Measurements from ENCODE around the gene HOXD8.

Gene HOXD8

GRCh38 chr2:176101842-176102241, 27.7 kb upstream of the HOXD8 start:
- TF ChIP-seq CTCF (IDR thresholded peaks at IDR 0.05; ENCODE audit: extremely low read depth, insufficient read depth, missing control alignments), result no peak
- in situ Hi-C loops (cut with MboI; ENCODE audit: low pct_unique_long_range_greater_than_20kb, low sequenced_read_pairs, unreplicated experiment), result loop anchor here (25.0 kb wide), 1 partner anchor 740 kb away; no protein-coding TSS in a partner anchor
- no peak for DNase-seq (ENCODE audit: low spot score)

- in situ Hi-C loops (cut with MboI; ENCODE audit: low pct_unique_long_range_greater_than_20kb, low sequenced_read_pairs, unreplicated experiment), result loop anchor here (25.0 kb wide), 1 partner anchor 740 kb away; no protein-coding TSS in a partner anchor
- no peak for DNase-seq (ENCODE audit: low spot score)
- TF ChIP-seq CTCF (IDR thresholded peaks at IDR 0.05; ENCODE audit: extremely low read depth, insufficient read depth, missing control alignments), result no peak
These were observed 27.1 kb upstream of the HOXD8 start for GRCh38 chr2:176102309-176102866.

- no peak for DNase-seq (ENCODE audit: low spot score)
- TF ChIP-seq CTCF (IDR thresholded peaks at IDR 0.05; ENCODE audit: extremely low read depth, insufficient read depth, missing control alignments), result no peak
- in situ Hi-C loops (cut with MboI; ENCODE audit: low pct_unique_long_range_greater_than_20kb, low sequenced_read_pairs, unreplicated experiment), result loop anchor here (25.0 kb wide), 1 partner anchor 741 kb away; no protein-coding TSS in a partner anchor
These were observed 26.3 kb upstream of the HOXD8 start for GRCh38 chr2:176103194-176103593.

- no peak for DNase-seq (ENCODE audit: low spot score)
- no peak for TF ChIP-seq CTCF (IDR thresholded peaks at IDR 0.05; ENCODE audit: extremely low read depth, insufficient read depth, missing control alignments)
- in situ Hi-C loops (cut with MboI; ENCODE audit: low pct_unique_long_range_greater_than_20kb, low sequenced_read_pairs, unreplicated experiment), result loop anchor here (25.0 kb wide), 1 partner anchor 742 kb away; no protein-coding TSS in a partner anchor
These were observed 25.7 kb upstream of the HOXD8 start for GRCh38 chr2:176103742-176104315.

GRCh38 chr2:176104316-176105077, 25.0 kb upstream of the HOXD8 start:
- no peak for TF ChIP-seq CTCF (IDR thresholded peaks at IDR 0.05; ENCODE audit: extremely low read depth, insufficient read depth, missing control alignments)
- no peak for DNase-seq (ENCODE audit: low spot score)
- in situ Hi-C loops (cut with MboI; ENCODE audit: low pct_unique_long_range_greater_than_20kb, low sequenced_read_pairs, unreplicated experiment), result loop anchor here (25.0 kb wide), 1 partner anchor 742 kb away; no protein-coding TSS in a partner anchor

- no peak for DNase-seq (ENCODE audit: low spot score)
- no peak for TF ChIP-seq CTCF (IDR thresholded peaks at IDR 0.05; ENCODE audit: extremely low read depth, insufficient read depth, missing control alignments)
- in situ Hi-C loops (cut with MboI; ENCODE audit: low pct_unique_long_range_greater_than_20kb, low sequenced_read_pairs, unreplicated experiment), result loop anchor here (25.0 kb wide), 1 partner anchor 743 kb away; no protein-coding TSS in a partner anchor
These were observed 24.3 kb upstream of the HOXD8 start for GRCh38 chr2:176105078-176105729.
